Measurements from ENCODE around the gene SLC31A2.

SLC31A2 gene

GRCh38 chr9:113151696-113152630 is 1.2 kb downstream of the SLC31A2 start:
- no peak for DNase-seq

- no peak for DNase-seq
Measured at GRCh38 chr9:113152699-113153098, 1.9 kb downstream of the SLC31A2 start.

GRCh38 chr9:113153599-113153998 is 2.8 kb downstream of the SLC31A2 start:
- DNase-seq = no peak

- no peak for DNase-seq
Measured at GRCh38 chr9:113154471-113154870, 3.7 kb downstream of the SLC31A2 start.

- no peak for DNase-seq
Measured at GRCh38 chr9:113154946-113155345, 4.1 kb downstream of the SLC31A2 start.

- DNase-seq = no peak
Measured at GRCh38 chr9:113155911-113156588, 5.2 kb downstream of the SLC31A2 start.

- DNase-seq = no peak
Measured at GRCh38 chr9:113156880-113157279, 6.1 kb downstream of the SLC31A2 start.

GRCh38 chr9:113158446-113158845 is 7.6 kb downstream of the SLC31A2 start:
- DNase-seq = no peak

- DNase-seq = no peak
Measured at GRCh38 chr9:113160571-113160970, 9.8 kb downstream of the SLC31A2 start.

- no peak for DNase-seq
Measured at GRCh38 chr9:113163001-113163400, 12.2 kb downstream of the SLC31A2 start.

- DNase-seq = no peak
Measured at GRCh38 chr9:113164536-113165300, 13.9 kb downstream of the SLC31A2 start.

- no peak for DNase-seq
Measured at GRCh38 chr9:113166039-113166438, 15.2 kb downstream of the SLC31A2 start.

GRCh38 chr9:113168809-113169208 is 18.0 kb downstream of the SLC31A2 start:
- no peak for DNase-seq

GRCh38 chr9:113173341-113173740 is 22.5 kb downstream of the SLC31A2 start:
- no peak for DNase-seq

GRCh38 chr9:113176803-113177202 is 26.0 kb downstream of the SLC31A2 start:
- no peak for DNase-seq

- no peak for DNase-seq
Measured at GRCh38 chr9:113177251-113177650, 26.4 kb downstream of the SLC31A2 start.

GRCh38 chr9:113178087-113178486 is 27.3 kb downstream of the SLC31A2 start:
- DNase-seq = no peak

GRCh38 chr9:113179839-113180238 is 29.0 kb downstream of the SLC31A2 start:
- DNase-seq = no peak

GRCh38 chr9:113181165-113181564 is 30.4 kb downstream of the SLC31A2 start:
- no peak for DNase-seq

GRCh38 chr9:113183956-113184488 is 33.2 kb downstream of the SLC31A2 start:
- DNase-seq = no peak

- DNase-seq = no peak
Measured at GRCh38 chr9:113184539-113184938, 33.7 kb downstream of the SLC31A2 start.

GRCh38 chr9:113185271-113185670 is 34.5 kb downstream of the SLC31A2 start:
- no peak for DNase-seq

GRCh38 chr9:113186137-113186755 is 35.4 kb downstream of the SLC31A2 start:
- no peak for DNase-seq

Measured in NCI-H2107 (cell line).